HEK293 (cell line): ENCODE data around the gene FTO.

Source experiments
- CTCF ChIA-PET: fragments of 350-600 bp; formaldehyde crosslinking; extraction: SDS; loops from one replicate; lab custom pipeline; 2021; ENCODE audit warnings: antibody characterized with exemption; lab: Yijun Ruan, JAX
- POLR2A ChIA-PET: fragments of 300-600 bp; formaldehyde crosslinking; extraction: SDS; loops from one replicate; lab custom pipeline; 2020; ENCODE audit warnings: antibody characterized with exemption, inconsistent platforms; lab: Yijun Ruan, JAX
- H3K27ac ChIP-seq: fragments of 200-500 bp; sonication (Bioruptor generic); 2 replicates; pipeline ENCODE4 v1.5.1; 2014; ENCODE audit warnings: low read depth, low read length, control low read depth, inconsistent platforms; ENCODE audit errors: extremely low read depth
- H3K36me3 ChIP-seq, 2 experiments: fragments of 200-500 bp in 1 of 2; sonication (Bioruptor generic) in 1 of 2; 1 replicate in 1 of 2; 2 replicates in 1 of 2; pipeline ENCODE4 v1.5.1; 2014 to 2017; ENCODE audit warnings: inconsistent platforms in 2 of 2, low read length in 2 of 2; ENCODE audit not compliant: control insufficient read depth in 2 of 2, insufficient read depth in 1 of 2
- H3K4me1 ChIP-seq: fragments of 200-500 bp; sonication (Bioruptor generic); 2 replicates; pipeline ENCODE4 v1.5.1; 2014; ENCODE audit warnings: mild to moderate bottlenecking, low read length, inconsistent platforms; ENCODE audit not compliant: control insufficient read depth, insufficient read depth
- H3K4me3 ChIP-seq: 2 replicates; pipeline ENCODE4 v1.5.1; 2011; ENCODE audit warnings: low read depth, mild to moderate bottlenecking, control low read depth, low read length, moderate library complexity
- H3K9me3 ChIP-seq: fragments of 200-500 bp; sonication (Bioruptor generic); 2 replicates; pipeline ENCODE4 v1.5.1; 2014; ENCODE audit warnings: low read depth, low read length, inconsistent platforms; ENCODE audit not compliant: control insufficient read depth, insufficient read depth
- FEZF1 ChIP-seq: fragments of 450-650 bp; formaldehyde crosslinking; IDR thresholded peaks from 2 replicates; pipeline ENCODE4 v1.5.1; 2016; ENCODE audit warnings: missing biosample characterization, missing genetic modification characterization
- GLI4 ChIP-seq: fragments of 450-650 bp; formaldehyde crosslinking; IDR thresholded peaks from 2 replicates; pipeline ENCODE4 v1.5.1; 2016; ENCODE audit warnings: missing biosample characterization, missing genetic modification characterization
- GLIS1 ChIP-seq: fragments of 450-650 bp; formaldehyde crosslinking; IDR thresholded peaks from 2 replicates; pipeline ENCODE4 v1.5.1; 2016; ENCODE audit warnings: missing biosample characterization, missing genetic modification characterization
- KLF1 ChIP-seq: fragments of 450-650 bp; formaldehyde crosslinking; IDR thresholded peaks from 2 replicates; pipeline ENCODE4 v1.5.1; 2016; ENCODE audit warnings: missing biosample characterization, missing genetic modification characterization
- MEIS1 ChIP-seq: sonication (generic); formaldehyde crosslinking; IDR thresholded peaks from 2 replicates; pipeline ENCODE4 v1.8.1; 2022; ENCODE audit warnings: missing genetic modification reagents, mild to moderate bottlenecking, borderline replicate concordance
- SALL2 ChIP-seq: fragments of 450-650 bp; formaldehyde crosslinking; IDR thresholded peaks from 2 replicates; pipeline ENCODE4 v1.5.0; 2017; ENCODE audit warnings: missing biosample characterization, mild to moderate bottlenecking, missing genetic modification characterization, borderline replicate concordance
- SCRT2 ChIP-seq: fragments of 450-650 bp; formaldehyde crosslinking; IDR thresholded peaks from 2 replicates; pipeline ENCODE4 v1.5.1; 2016; ENCODE audit warnings: missing biosample characterization, missing genetic modification characterization
- TCF7L2 ChIP-seq: IDR thresholded peaks from 2 replicates; pipeline ENCODE4 v1.6.1; 2011; ENCODE audit warnings: low read depth, mild to moderate bottlenecking, inconsistent platforms, low read length, moderate library complexity, borderline replicate concordance
- TRIM28 ChIP-seq: IDR thresholded peaks from 2 replicates; pipeline ENCODE4 v1.6.1; 2011; ENCODE audit warnings: low read length, control low read depth, borderline replicate concordance
- YY1 ChIP-seq: fragments of 450-650 bp; formaldehyde crosslinking; IDR thresholded peaks from 2 replicates; pipeline ENCODE4 v1.5.1; 2018; ENCODE audit warnings: missing biosample characterization, missing genetic modification characterization
- ZBTB17 ChIP-seq: fragments of 450-650 bp; formaldehyde crosslinking; IDR thresholded peaks from 2 replicates; pipeline ENCODE4 v1.5.1; 2016; ENCODE audit warnings: missing biosample characterization, missing genetic modification characterization
- ZFP3 ChIP-seq: fragments of 450-650 bp; formaldehyde crosslinking; IDR thresholded peaks from 2 replicates; pipeline ENCODE4 v1.5.1; 2016; ENCODE audit warnings: low read depth, missing biosample characterization, missing genetic modification characterization
- ZIC2 ChIP-seq: fragments of 450-650 bp; formaldehyde crosslinking; IDR thresholded peaks from 2 replicates; pipeline ENCODE4 v1.5.1; 2016; ENCODE audit warnings: missing biosample characterization, missing genetic modification characterization
- ZNF112 ChIP-seq: fragments of 450-650 bp; formaldehyde crosslinking; IDR thresholded peaks from 2 replicates; pipeline ENCODE4 v1.5.0; 2017; ENCODE audit warnings: missing biosample characterization, missing genetic modification characterization
- ZNF140 ChIP-seq: fragments of 450-650 bp; formaldehyde crosslinking; IDR thresholded peaks from 2 replicates; pipeline ENCODE4 v1.5.1; 2016; ENCODE audit warnings: missing biosample characterization, missing genetic modification characterization
- ZNF146 ChIP-seq: fragments of 450-650 bp; formaldehyde crosslinking; IDR thresholded peaks from 2 replicates; pipeline ENCODE4 v1.5.1; 2016; ENCODE audit warnings: missing biosample characterization, missing genetic modification characterization
- ZNF157 ChIP-seq: fragments of 450-650 bp; formaldehyde crosslinking; IDR thresholded peaks from 2 replicates; pipeline ENCODE4 v1.5.1; 2016; ENCODE audit warnings: missing biosample characterization, missing genetic modification characterization
- ZNF223 ChIP-seq: fragments of 450-650 bp; formaldehyde crosslinking; IDR thresholded peaks from 2 replicates; pipeline ENCODE4 v1.5.1; 2016; ENCODE audit warnings: missing biosample characterization, missing genetic modification characterization
- ZNF266 ChIP-seq: fragments of 450-650 bp; formaldehyde crosslinking; IDR thresholded peaks from 2 replicates; pipeline ENCODE4 v1.5.1; 2016; ENCODE audit warnings: missing biosample characterization, missing genetic modification characterization, low read depth
- ZNF423 ChIP-seq: fragments of 450-650 bp; formaldehyde crosslinking; IDR thresholded peaks from 2 replicates; pipeline ENCODE4 v1.5.1; 2016; ENCODE audit warnings: missing biosample characterization, missing genetic modification characterization
- ZNF76 ChIP-seq: fragments of 450-650 bp; formaldehyde crosslinking; IDR thresholded peaks from 2 replicates; pipeline ENCODE4; 2016; ENCODE audit warnings: low read depth, missing biosample characterization, missing genetic modification characterization, borderline replicate concordance
- TF ChIP-seq, protein P1 (sequence below): fragments of 450-650 bp; formaldehyde crosslinking; IDR thresholded peaks from 2 replicates; pipeline ENCODE4 v1.5.1; 2016; ENCODE audit warnings: missing biosample characterization, missing genetic modification characterization, low read depth
- TF ChIP-seq, protein P2 (sequence below): fragments of 450-650 bp; IDR thresholded peaks from 2 replicates; pipeline ENCODE4 v1.5.1; 2018; ENCODE audit warnings: missing biosample characterization, mild to moderate bottlenecking, missing genetic modification characterization
- TF ChIP-seq, protein P3 (sequence below): fragments of 450-650 bp; formaldehyde crosslinking; IDR thresholded peaks from 2 replicates; pipeline ENCODE4 v1.5.1; 2017; ENCODE audit warnings: missing biosample characterization, mild to moderate bottlenecking, missing genetic modification characterization, moderate library complexity

FTO gene

DNA sequence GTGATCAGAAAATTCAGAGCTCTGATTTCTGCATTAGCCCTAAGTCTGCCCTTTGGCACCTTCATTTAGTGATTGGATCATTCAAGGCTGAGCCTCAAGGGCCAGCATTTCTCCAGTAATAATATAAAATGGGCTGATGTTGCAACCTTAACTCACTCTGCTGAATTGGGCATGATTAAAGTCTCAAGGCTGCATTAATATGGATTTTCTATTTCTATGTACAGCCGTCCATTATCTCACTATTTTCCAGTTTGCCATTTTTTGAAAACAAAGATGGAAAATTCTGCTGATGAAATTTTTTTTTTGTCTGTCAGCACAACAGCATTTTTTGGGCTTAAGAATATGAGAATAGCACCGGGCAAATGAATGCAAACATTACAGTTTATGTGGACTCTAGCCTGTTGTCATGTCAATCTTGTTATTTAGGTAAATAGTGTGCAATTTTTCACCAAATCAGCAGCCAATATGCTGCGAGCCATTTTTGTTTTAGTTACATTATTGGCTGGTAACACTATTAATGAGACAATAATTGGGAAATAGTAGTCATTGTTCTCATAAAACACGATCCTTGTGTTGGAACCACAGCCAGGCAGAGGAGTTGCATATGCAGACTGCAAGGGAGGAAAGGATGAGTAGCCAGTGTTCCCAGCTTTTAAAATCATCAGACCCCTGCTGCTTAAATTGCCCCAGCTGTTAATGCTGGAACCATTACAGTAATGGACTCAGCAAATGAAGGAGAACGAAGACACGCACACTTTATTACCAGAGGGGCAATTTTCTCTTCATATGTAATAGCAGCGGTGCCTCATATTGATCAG, 10.5 kb downstream of the FTO start (continued):
- TF ChIP-seq, protein P1, sequence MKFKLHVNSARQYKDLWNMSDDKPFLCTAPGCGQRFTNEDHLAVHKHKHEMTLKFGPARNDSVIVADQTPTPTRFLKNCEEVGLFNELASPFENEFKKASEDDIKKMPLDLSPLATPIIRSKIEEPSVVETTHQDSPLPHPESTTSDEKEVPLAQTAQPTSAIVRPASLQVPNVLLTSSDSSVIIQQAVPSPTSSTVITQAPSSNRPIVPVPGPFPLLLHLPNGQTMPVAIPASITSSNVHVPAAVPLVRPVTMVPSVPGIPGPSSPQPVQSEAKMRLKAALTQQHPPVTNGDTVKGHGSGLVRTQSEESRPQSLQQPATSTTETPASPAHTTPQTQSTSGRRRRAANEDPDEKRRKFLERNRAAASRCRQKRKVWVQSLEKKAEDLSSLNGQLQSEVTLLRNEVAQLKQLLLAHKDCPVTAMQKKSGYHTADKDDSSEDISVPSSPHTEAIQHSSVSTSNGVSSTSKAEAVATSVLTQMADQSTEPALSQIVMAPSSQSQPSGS (tag by site-specific recombination): no peak
- no peak for TF ChIP-seq ZFP3
- no peak for TF ChIP-seq ZNF112 (tag by site-specific recombination)
- no peak for TF ChIP-seq ZNF146 (tag by site-specific recombination)
- TF ChIP-seq, protein P2, sequence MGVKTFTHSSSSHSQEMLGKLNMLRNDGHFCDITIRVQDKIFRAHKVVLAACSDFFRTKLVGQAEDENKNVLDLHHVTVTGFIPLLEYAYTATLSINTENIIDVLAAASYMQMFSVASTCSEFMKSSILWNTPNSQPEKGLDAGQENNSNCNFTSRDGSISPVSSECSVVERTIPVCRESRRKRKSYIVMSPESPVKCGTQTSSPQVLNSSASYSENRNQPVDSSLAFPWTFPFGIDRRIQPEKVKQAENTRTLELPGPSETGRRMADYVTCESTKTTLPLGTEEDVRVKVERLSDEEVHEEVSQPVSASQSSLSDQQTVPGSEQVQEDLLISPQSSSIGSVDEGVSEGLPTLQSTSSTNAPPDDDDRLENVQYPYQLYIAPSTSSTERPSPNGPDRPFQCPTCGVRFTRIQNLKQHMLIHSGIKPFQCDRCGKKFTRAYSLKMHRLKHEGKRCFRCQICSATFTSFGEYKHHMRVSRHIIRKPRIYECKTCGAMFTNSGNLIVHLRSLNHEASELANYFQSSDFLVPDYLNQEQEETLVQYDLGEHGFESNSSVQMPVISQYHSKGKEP (tag by site-specific recombination): peak; percentile 87
- TF ChIP-seq ZNF423 (tag by site-specific recombination): no peak
- TF ChIP-seq, protein P3, sequence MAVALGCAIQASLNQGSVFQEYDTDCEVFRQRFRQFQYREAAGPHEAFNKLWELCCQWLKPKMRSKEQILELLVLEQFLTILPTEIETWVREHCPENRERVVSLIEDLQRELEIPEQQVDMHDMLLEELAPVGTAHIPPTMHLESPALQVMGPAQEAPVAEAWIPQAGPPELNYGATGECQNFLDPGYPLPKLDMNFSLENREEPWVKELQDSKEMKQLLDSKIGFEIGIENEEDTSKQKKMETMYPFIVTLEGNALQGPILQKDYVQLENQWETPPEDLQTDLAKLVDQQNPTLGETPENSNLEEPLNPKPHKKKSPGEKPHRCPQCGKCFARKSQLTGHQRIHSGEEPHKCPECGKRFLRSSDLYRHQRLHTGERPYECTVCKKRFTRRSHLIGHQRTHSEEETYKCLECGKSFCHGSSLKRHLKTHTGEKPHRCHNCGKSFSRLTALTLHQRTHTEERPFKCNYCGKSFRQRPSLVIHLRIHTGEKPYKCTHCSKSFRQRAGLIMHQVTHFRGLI (tag by site-specific recombination): no peak
- TF ChIP-seq GLIS1 (tag by site-specific recombination): no peak

DNA sequence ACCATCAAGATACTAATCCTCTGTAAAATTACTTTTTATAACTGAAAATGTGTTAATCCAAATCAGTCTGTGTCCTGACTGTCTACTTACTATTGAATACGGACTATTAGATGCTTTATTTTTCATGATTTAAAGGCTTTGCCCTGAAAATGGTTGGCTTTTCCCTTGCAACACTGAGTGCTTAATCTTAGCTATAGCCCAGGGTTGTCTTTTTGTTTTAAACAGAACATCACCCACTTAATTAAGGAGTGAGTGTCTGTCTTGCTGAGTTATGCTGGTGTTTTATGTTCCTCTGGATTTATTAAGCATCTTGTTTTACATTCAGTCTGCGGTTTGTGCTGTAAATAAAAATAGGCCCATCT, 11.0 kb downstream of the FTO start:
- Histone ChIP-seq H3K4me1 (peaks cover 22% of the 10 kb centered on the region), H3K9me3 (no peaks in the 10 kb centered on the region), H3K36me3 (no peaks in the 10 kb centered on the region), H3K4me3 (no peak overlapping the region), H3K27ac (no peak overlapping the region)
- ChIA-PET POLR2A (no interaction called here), CTCF (interaction anchor here (1.2 kb wide), 1 partner anchor 10 kb away, joined by 3 read pairs; no protein-coding TSS in a partner anchor)
- no peak for TF ChIP-seq YY1 (tag by site-specific recombination)
- TF ChIP-seq ZBTB17 (tag by site-specific recombination): 0 out of 2 replicates have a peak, but pooled peaks have one; percentile 7
- TF ChIP-seq ZNF76: no peak
- no peak for TF ChIP-seq ZNF157 (tag by site-specific recombination)
- TF ChIP-seq, protein P3 (tag by site-specific recombination): no peak
- TF ChIP-seq TRIM28: peak; percentile 34; the same call in 1 of the 2 replicates
- peak; percentile 60 for TF ChIP-seq FEZF1 (tag by site-specific recombination)
- TF ChIP-seq ZIC2 (tag by site-specific recombination): no peak
- TF ChIP-seq SCRT2 (tag by site-specific recombination): no peak
- TF ChIP-seq SALL2 (tag by site-specific recombination): no peak
- TF ChIP-seq ZNF223 (tag by site-specific recombination): no peak
- no peak for TF ChIP-seq KLF1
- TF ChIP-seq MEIS1 (CRISPR knock-in tag): no peak
- no peak for TF ChIP-seq ZNF140 (tag by site-specific recombination)
- TF ChIP-seq TCF7L2: 0 out of 2 replicates have a peak, but pooled peaks have one; percentile 1
- no peak for TF ChIP-seq GLI4 (tag by site-specific recombination)
- TF ChIP-seq ZNF266 (tag by site-specific recombination): no peak
